ENCODE measurements around the gene ACSL4. TPM values are rescaled to one million over a fixed set of nuclear protein-coding genes. Genes with fewer than 3 reads are reported as not detected.

ACSL4 gene
- total and polyA plus RNA-seq, 5 donors: 18.3 to 56.1 (median 46.3) TPM

DNA sequence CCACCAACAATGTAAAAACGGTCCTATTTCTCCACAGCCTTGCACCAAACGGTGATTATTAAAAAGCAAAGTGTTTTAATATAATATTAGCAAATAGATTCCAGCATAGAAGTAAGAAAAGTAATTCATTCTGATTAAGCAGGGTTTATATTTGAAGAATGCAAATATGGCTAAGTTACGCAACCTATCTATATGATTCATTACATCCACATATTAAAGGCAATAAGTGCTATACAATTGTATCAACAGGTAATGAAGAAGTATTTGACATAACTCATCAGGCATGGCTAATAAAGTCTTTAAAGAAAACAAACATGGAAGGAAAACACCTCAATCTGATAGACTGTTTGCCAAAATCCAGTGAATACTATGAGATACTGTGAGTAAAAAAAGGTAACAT is 137.0 kb downstream of the ACSL4 start:
- no peaks in the 10 kb centered on the region for H3K27me3 ChIP-seq (ENCODE audit: control insufficient read depth, insufficient read depth)
- ATAC-seq (no peak), DNase-seq (no peak)
- H3K27ac ChIP-seq (ENCODE audit: low read length): no peak overlapping the region
- no peak overlapping the region for H3K4me3 ChIP-seq (ENCODE audit: low read length)
- intact Hi-C loops (cut with DNase I): no loop called here
- 95% methylated on average over 3 of the region's 3 CpGs for WGBS
- no peaks in the 10 kb centered on the region for H3K4me1 ChIP-seq (ENCODE audit: control insufficient read depth, insufficient read depth, low read length)
- H3K9me3 ChIP-seq (ENCODE audit: control insufficient read depth, low read length): no peaks in the 10 kb centered on the region

Other genes starting within 250 kb of the ACSL4 start
- 1 to 10 TPM; 1.8 to 2.5 (median 2.1) TPM for gene NXT2, start 196.4 kb downstream of the ACSL4 start, total RNA-seq
- gene NXT2, start 196.4 kb downstream of the ACSL4 start, polyA plus RNA-seq: 1.7 TPM
- 1 to 10 TPM in 1 of 4 donors, under 1 TPM in 3; 0.26 to 1.0 (median 0.44) TPM for gene KCNE5, start 108.1 kb downstream of the ACSL4 start, total RNA-seq
- 0.32 TPM for gene KCNE5, start 108.1 kb downstream of the ACSL4 start, polyA plus RNA-seq